Subcutaneous adipose tissue (tissue), 4 donors: Measurements from ENCODE around the gene RAF1. TPM values are rescaled to one million over a fixed set of nuclear protein-coding genes. Genes with fewer than 3 reads are reported as not detected.

Source experiments
- CTCF ChIP-seq: fragments of 450-650 bp; IDR thresholded peaks from one replicate; pipeline ENCODE4 v1.5.1; 2016; ENCODE audit warnings: low read depth, mild to moderate bottlenecking, control low read depth, antibody characterized with exemption, moderate library complexity
- total RNA-seq, 4 donors: library from RNA; depleted of rRNA; stranded (reverse); fragments of >200 nt; gene quantifications; one replicate each; pipeline ENCODE4 v1.1.0, GENCODE V29; 2016

The RAF1 gene
- total RNA-seq, 4 donors from 2014 or later, result 81.1 to 104 (median 91.9) TPM

- TF ChIP-seq CTCF, result no peak
These were observed 94.1 kb downstream of the RAF1 start for GRCh38 chr3:12569836-12570235.

- TF ChIP-seq CTCF, result no peak
These were observed 95.2 kb downstream of the RAF1 start for GRCh38 chr3:12568747-12569146.

GRCh38 chr3:12566976-12567375 is 96.9 kb downstream of the RAF1 start:
- TF ChIP-seq CTCF, result no peak

GRCh38 chr3:12562451-12562850 is 101.5 kb downstream of the RAF1 start:
- no peak for TF ChIP-seq CTCF

- TF ChIP-seq CTCF, result no peak
These were observed 102.5 kb downstream of the RAF1 start for GRCh38 chr3:12561397-12561796.

GRCh38 chr3:12560505-12561190 is 103.3 kb downstream of the RAF1 start:
- TF ChIP-seq CTCF, result no peak

GRCh38 chr3:12559520-12559919 is 104.4 kb downstream of the RAF1 start:
- no peak for TF ChIP-seq CTCF
